GM12878 (cell line): ENCODE data around the gene CHRND. TPM values are rescaled to one million over a fixed set of nuclear protein-coding genes. Genes with fewer than 3 reads are reported as not detected.

Experiments used
- ATAC-seq: fragments of 200-7000 bp; cut with Tn5 transposase; 3 replicates; pipeline ENCODE4 v1.9.1; 2020; ENCODE audit warnings: mild to moderate bottlenecking, moderate library complexity
- BruUV-seq: library from RNA; stranded (reverse); fragments of 400-500 nt; replicated peaks from 2 replicates; lab custom pipeline; 2021; lab: Mats Ljungman, UMichigan
- CTCF ChIA-PET: fragments of 300-600 bp; sonication (Branson Sonifier 250); formaldehyde crosslinking; extraction: SDS; loops from one replicate; lab custom pipeline; 2021; ENCODE audit warnings: inconsistent platforms; lab: Yijun Ruan, JAX
- POLR2A ChIA-PET: fragments of 350-600 bp; formaldehyde crosslinking; extraction: SDS; loops from one replicate; lab custom pipeline; 2021; ENCODE audit warnings: inconsistent platforms; lab: Charles Lee
- RAD21 ChIA-PET: fragments of 300-600 bp; sonication (Branson Sonifier 250); formaldehyde crosslinking; loops from one replicate; lab custom pipeline; 2023; ENCODE audit warnings: antibody characterized with exemption; ENCODE audit not compliant: unreplicated experiment; lab: Charles Lee
- SMC1A ChIA-PET: fragments of 300-600 bp; sonication (Branson Sonifier 250); formaldehyde crosslinking; loops from one replicate; lab custom pipeline; 2023; ENCODE audit not compliant: unreplicated experiment, uncharacterized antibody; lab: Charles Lee
- DNase-seq: peaks from one replicate; pipeline ENCODE4 v3.0.0-alpha.2; 2011; ENCODE audit warnings: low read depth, low spot score
- FAIRE-seq: peaks from 3 replicates; lab custom pipeline; 2011; peaks lifted over from hg19 to GRCh38; lab: Jason Lieb, UNC
- H2AFZ ChIP-seq: 2 replicates; pipeline ENCODE4 v1.6.0; 2011; ENCODE audit warnings: low read depth, low read length, control low read depth; ENCODE audit not compliant: control insufficient read depth
- H3K27ac ChIP-seq: 2 replicates; pipeline ENCODE4 v1.5.1; 2011; ENCODE audit warnings: control low read depth; ENCODE audit not compliant: control insufficient read depth, insufficient read depth
- H3K27me3 ChIP-seq, 2 experiments: replicated peaks in 1 of 2; 2 replicates each; pipeline versions ENCODE4 v1.6.0 to v1.6.1; 2011; ENCODE audit warnings: low read length in 1 of 2; ENCODE audit not compliant: control insufficient read depth in 2 of 2, insufficient read depth in 2 of 2
- H3K36me3 ChIP-seq, 2 experiments: 2 replicates each; pipeline ENCODE4 v1.5.1; 2011; ENCODE audit warnings: low read length in 1 of 2; ENCODE audit not compliant: control insufficient read depth in 2 of 2, insufficient read depth in 2 of 2
- H3K4me1 ChIP-seq: 2 replicates; pipeline ENCODE4 v1.6.1; 2011; ENCODE audit warnings: mild to moderate bottlenecking, low read length, moderate library complexity, mixed read lengths; ENCODE audit not compliant: control insufficient read depth, insufficient read depth
- H3K4me2 ChIP-seq: 2 replicates; pipeline ENCODE4 v1.6.0; 2011; ENCODE audit warnings: control low read depth; ENCODE audit not compliant: control insufficient read depth, insufficient read depth
- H3K4me3 ChIP-seq: fragments of 200-600 bp; sonication (generic); 2 replicates; pipeline ENCODE4 v1.5.1; 2016
- H3K79me2 ChIP-seq: 2 replicates; pipeline ENCODE4 v1.6.0; 2011; ENCODE audit warnings: low read length; ENCODE audit not compliant: control insufficient read depth, insufficient read depth
- H3K9ac ChIP-seq: 2 replicates; pipeline ENCODE4 v1.8.0; 2011; ENCODE audit warnings: low read length, control low read depth, mixed read lengths; ENCODE audit not compliant: control insufficient read depth, insufficient read depth
- H3K9me3 ChIP-seq: replicated peaks from 3 replicates; pipeline ENCODE4 v1.5.1; 2011; ENCODE audit warnings: mild to moderate bottlenecking, low read length; ENCODE audit not compliant: control insufficient read depth, insufficient read depth
- H4K20me1 ChIP-seq: 2 replicates; pipeline ENCODE4 v1.6.0; 2011; ENCODE audit not compliant: control insufficient read depth, insufficient read depth
- CEBPZ ChIP-seq: fragments of 150-350 bp; IDR thresholded peaks from 2 replicates; pipeline ENCODE4 v1.6.1; 2016; ENCODE audit warnings: low read depth, low read length
- FOS ChIP-seq: IDR thresholded peaks from 3 replicates; pipeline ENCODE4 v1.6.1; 2011; ENCODE audit warnings: borderline replicate concordance; ENCODE audit not compliant: insufficient read length; ENCODE audit errors: extremely low read depth
- IKZF2 ChIP-seq, 2 experiments: fragments of 450-650 bp; IDR thresholded peaks; 2 replicates each; pipeline ENCODE4 v1.6.1; 2017; ENCODE audit warnings: mild to moderate bottlenecking in 2 of 2, moderate library complexity in 2 of 2
- MYB ChIP-seq: fragments of 150-350 bp; IDR thresholded peaks from 2 replicates; pipeline ENCODE4 v1.6.1; 2014; ENCODE audit warnings: mild to moderate bottlenecking, low read depth, low read length, borderline replicate concordance
- NBN ChIP-seq: fragments of 450-650 bp; IDR thresholded peaks from 2 replicates; pipeline ENCODE4 v1.6.1; 2016
- RB1 ChIP-seq: fragments of 450-650 bp; formaldehyde crosslinking; IDR thresholded peaks from 2 replicates; pipeline ENCODE4 v1.6.1; 2017; ENCODE audit warnings: mild to moderate bottlenecking, borderline replicate concordance
- SMARCA5 ChIP-seq: fragments of 450-650 bp; IDR thresholded peaks from 2 replicates; pipeline ENCODE4 v1.6.1; 2017; ENCODE audit warnings: mild to moderate bottlenecking
- WRNIP1 ChIP-seq: IDR thresholded peaks from 2 replicates; pipeline ENCODE4 v1.6.1; 2011; ENCODE audit warnings: low read depth, low read length, improper control_type of control experiment, borderline replicate concordance
- WGBS: methylation state at CpG from one replicate; pipeline ENCODE4 v1.1.6; 2016; ENCODE audit warnings: low lambda C conversion rate; ENCODE audit not compliant: insufficient replicate concordance, insufficient coverage; ENCODE audit errors: missing lambda C conversion rate; 5-methylcytosine and 5-hydroxymethylcytosine counted together
- in situ Hi-C: fragments of 300-500 bp; cut with MboI; formaldehyde crosslinking; loops from 9 replicates; pipeline ENCODE4 v1.14.3; 2018; ENCODE audit warnings: mixed read lengths
- intact Hi-C: fragments of 100-400 bp; cut with micrococcal nuclease; formaldehyde crosslinking; loops from one replicate; pipeline ENCODE4 v1.14.2; 2022; ENCODE audit not compliant: unreplicated experiment
- polyA plus RNA-seq, 11 experiments: library from polyadenylated mRNA; depleted of rRNA in 4 of 11; unstranded in 6 of 11; stranded (reverse) in 5 of 11; fragments of >200 nt; fragmentation: Nextera tagmentation in 4 of 11; fragmentation: Illumina TruSeq in 1 of 11; extraction: Ambion mirVana in 4 of 11; extraction: Trizol in 1 of 11; gene quantifications; 1 replicate in 1 of 11; 2 replicates in 10 of 11; pipeline versions ENCODE4 v1.2.1 to v1.2.3, GENCODE V29; 2011 to 2016; ENCODE audit warnings: inconsistent platforms in 2 of 11, missing spikeins in 2 of 11, low read depth in 1 of 11
- total RNA-seq, 4 experiments: library from RNA; depleted of rRNA in 3 of 4; stranded (reverse); fragments of >200 nt in 3 of 4; fragmentation: Illumina TruSeq in 1 of 4; extraction: Trizol in 1 of 4; gene quantifications; 2 replicates each; pipeline versions ENCODE4 v1.2.1 to v1.2.3, GENCODE V29; 2013 to 2021

Gene CHRND
- total and polyA plus RNA-seq, 10 of the 15 experiments (the other 5 are each of a cell fraction or from before 2014, with no cell fraction given): not detected

GRCh38 chr2:232540441-232541041 is 14.6 kb downstream of the CHRND start:
- Histone ChIP-seq H3K9ac (no peak overlapping the region), H3K27me3 (no peaks in the 10 kb centered on the region), H3K4me3 (no peak overlapping the region), H3K9me3 (peaks cover 6% of the 10 kb centered on the region; the same call in 2 of the 3 replicates), H3K36me3 (no peaks in the 10 kb centered on the region), H3K4me2 (no peak overlapping the region), H3K4me1 (peaks cover 4% of the 10 kb centered on the region; the same call in 1 of the 2 replicates), H4K20me1 (no peaks in the 10 kb centered on the region), H3K79me2 (no peaks in the 10 kb centered on the region), H3K27ac (no peak overlapping the region), H2AFZ (no peak overlapping the region)
- SMC1A ChIA-PET: no interaction called here
- FAIRE-seq (no peak), ATAC-seq (no peak), DNase-seq (no peak)
- TF ChIP-seq SMARCA5 (no peak), WRNIP1 (no peak), NBN (no peak), RB1 (no peak), IKZF2 (IDR thresholded peaks at IDR 0.05) (no peak), MYB (no peak), FOS (no peak), CEBPZ (no peak)
- BruUV-seq: no TSS peak
- RAD21 ChIA-PET: no interaction called here
- CTCF ChIA-PET: no interaction called here
- POLR2A ChIA-PET: no interaction called here
- in situ Hi-C loops: no loop called here
- WGBS: 84% methylated on average over 17 of the region's 17 CpGs
- intact Hi-C loops: no loop called here
